SK-N-DZ (cell line): ENCODE measurements around the gene SGK1.
"Not testable (repeated sequence)": the region's sequence is repeated elsewhere in the genome, so short reads cannot be mapped to it uniquely, and the experiment has no call there.

Experiments
- DNase-seq: peaks from one replicate; pipeline ENCODE4 v3.0.0-alpha.2; 2015; ENCODE audit warnings: low spot score

Gene SGK1

DNA sequence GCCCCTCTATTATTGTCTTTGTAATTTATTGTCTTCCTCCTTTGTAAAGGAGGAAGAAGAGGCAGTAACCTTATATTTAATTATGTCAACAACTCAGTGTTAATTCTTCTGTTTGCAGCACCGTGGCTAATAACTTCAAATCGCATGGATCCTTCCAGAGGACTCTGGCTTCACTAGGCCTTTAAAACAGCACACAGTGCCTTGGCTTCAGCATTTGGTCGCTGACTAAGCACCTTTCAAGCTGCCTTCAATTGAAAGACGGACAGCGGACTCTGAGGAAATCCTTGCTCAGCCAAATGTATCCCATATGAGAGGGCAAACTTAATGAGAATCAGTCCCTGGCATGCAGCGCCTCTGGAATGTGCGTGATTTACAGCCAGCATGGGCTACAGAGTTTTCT lies 64.2 kb downstream of the SGK1 start:
- DNase-seq = no peak

DNA sequence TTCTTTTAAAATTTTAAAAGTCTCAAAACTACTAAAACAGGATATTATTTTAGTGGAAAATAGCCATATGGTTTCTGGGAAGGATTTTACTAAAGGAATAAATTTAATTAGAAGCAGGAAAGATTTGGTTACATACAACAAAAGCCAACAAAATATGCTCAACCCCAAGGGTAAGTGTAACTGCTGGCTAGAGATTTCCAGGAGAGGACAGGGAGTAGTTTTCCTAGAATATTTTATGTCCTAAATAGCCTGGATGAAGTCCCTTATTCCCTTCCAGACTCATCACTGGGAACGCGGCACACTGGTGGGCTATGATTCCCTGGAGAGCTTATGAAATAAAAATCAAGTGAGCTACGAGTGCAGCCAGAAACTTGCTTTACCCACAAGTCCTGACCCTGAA lies 66.6 kb downstream of the SGK1 start:
- DNase-seq = no peak

DNA sequence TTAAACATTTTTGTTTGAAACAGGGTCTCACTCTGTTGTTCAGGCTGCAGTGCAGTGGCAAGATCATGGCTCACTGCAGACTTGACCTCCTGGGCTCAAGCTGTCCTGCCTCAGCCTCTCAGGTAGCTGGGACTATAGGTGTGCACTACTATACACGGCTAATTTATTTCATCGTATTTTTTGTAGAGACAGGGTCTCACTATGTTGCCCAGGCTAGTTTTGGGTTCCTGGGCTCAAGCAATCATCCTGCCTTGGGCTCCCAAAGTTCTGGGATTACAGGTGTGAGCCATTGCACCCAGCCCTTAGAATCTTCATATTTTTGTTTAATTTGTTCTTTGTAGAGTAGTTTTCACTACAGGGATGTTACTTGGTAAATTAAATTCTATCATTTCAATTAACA lies 67.1 kb downstream of the SGK1 start:
- DNase-seq = no peak

DNA sequence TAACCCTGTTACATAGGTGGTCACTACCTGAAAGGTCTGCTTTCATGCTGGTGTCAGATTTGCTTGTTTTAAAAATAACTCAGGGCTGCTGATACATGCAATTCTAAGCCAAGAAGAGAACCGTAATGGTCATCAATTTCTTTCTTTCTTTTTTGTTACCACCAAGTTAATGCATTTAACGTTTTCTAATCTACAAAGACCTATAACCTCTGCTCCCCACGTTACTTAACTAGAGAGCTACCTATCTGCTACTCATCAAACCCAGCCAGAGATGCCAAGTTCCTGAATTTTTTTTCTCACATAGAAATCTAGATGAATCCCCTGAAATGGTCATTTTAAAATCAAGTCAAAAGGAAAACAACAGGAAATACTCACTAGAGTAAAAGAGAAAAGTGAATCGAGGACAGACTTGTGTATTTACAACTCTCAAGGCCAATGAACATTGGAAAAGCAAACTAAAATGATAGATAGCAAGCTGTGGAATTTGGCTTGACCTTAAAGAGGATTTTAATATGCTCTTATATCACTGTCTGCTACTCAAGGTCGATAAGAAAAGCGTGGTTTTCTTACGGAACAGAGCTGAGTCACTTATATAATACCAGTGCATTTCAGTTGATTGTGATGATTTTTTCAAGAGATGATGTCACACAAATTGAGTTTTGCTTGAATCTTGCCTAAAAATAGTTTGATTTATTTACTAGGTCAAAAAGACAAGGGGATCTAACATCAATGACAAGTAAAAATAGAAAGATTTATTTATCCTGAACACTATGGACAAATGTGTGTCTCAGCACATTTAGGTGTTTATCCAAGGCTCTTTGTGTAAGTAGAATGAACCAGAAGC lies 67.9 kb downstream of the SGK1 start:
- DNase-seq = no peak

DNA sequence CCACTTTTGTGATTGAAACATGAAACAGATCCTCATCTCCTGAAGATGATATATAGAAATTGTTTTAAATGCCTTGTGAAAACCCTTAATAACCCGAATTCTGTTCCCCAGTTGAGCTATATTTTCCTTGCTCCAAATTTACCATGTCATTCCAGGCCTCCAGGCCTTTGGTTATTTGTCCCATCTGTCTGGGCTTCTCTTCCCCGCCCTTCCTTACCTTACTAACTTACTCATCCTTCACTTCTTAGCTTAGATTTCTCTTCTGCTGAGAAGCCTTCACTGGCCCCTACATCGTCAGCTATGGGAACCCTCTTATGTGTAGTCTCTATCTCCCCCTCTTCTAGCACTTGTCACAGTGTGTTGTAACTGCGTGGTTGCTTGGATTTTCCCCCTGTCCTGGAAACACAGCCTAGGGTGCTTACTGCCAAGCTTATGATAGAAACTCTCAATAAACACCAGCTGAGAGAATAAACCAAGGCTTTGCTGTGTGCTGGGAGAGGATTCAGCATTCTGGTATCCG lies 68.6 kb downstream of the SGK1 start:
- no peak for DNase-seq

DNA sequence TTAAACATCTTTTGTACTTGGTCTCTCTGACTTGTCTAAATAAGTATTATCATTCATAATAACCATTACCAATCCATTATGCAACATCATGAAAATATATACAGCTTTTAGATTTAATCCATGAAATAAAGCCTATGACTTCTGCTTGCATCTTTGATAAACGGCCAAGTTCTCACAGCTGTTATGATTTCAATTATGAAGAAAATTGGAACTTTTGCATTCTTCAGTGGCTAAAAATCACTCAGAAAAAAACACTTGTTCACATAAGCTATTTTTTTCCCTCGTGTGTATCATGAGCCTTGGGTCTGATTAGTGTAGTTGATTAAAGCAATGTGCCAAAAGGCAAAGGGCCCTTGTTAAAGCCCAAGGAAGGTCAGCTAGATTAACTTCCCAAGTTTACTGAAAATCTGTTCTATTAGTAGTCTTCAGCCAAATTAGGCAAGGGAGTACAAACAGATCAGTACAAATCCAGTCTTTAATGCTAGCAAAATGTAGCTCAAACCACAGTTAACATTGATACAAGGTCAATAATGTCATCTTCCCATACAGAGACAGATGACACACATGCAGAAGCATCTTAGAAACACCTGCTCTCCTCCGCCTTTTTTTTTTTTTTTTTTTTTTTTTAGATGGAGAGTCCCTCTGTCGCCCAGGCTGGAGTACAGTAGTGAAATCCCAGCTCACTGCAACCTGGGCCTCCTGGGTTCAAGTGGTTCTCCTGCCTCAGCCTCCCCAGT lies 69.9 kb downstream of the SGK1 start:
- no peak for DNase-seq

DNA sequence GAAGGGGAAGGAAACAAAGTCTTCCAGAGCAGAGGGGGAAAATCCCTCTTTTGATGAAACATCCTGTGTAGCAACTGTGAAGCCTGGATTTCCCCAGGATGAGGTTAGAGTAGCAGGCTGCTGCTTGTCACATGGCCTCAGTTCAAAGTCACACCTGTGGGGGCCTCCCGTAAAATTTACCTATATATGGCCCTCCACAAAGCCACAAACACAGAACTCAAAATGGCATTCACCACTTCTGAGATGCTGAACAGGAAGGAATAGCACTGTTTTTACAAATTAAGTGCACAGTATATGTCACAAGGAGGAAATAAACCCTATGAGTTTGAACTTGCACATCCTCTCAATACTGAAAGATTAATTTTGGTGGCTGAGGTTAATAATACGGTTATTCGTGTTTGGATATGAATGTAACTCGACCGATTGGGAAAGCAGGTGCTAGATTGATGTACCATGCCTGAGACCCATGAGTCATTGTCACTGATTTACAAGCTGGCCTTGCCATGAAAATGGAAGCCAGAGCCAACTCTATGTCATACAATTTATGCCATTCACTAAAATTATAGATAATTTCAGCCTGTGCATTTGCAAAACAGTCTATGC lies 70.6 kb downstream of the SGK1 start:
- DNase-seq = no peak

DNA sequence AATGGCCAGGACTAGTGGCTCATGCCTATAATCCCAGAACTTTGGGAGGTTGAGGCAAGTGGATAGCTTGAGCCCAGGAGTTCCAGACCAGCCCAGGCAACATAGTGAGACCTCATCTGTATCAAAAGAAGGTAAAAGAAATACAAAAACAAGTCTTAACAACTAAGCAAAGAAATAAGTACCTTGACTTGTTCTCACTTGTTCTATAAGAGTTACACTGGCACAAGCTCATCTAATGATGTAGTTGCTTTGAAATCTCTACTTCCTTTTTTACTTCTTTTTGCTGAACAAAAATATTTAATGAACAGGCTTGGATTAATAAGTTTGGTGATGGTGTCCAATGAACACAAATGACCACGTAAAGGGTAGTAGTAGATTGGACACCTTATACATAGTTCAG lies 72.2 kb downstream of the SGK1 start:
- no peak for DNase-seq

DNA sequence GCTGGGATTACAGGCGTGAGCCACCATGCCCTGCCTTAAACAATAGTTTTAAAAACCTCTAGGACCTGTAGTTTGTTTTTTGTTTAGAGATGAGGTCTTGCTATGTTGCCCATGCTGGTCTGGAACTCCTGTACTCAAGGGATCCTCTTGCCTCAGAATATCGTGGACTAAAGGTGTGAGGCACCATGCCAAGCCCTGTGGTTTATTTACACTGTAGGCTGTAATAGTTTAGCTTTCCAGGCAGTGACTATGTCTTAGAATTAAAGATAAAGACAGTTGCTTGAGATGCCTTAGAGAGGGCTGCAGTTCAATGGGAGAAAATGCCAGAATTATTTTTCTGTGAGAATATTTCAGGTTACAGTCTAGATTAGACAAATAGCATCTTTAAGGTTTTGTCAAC lies 72.9 kb downstream of the SGK1 start:
- no peak for DNase-seq

DNA sequence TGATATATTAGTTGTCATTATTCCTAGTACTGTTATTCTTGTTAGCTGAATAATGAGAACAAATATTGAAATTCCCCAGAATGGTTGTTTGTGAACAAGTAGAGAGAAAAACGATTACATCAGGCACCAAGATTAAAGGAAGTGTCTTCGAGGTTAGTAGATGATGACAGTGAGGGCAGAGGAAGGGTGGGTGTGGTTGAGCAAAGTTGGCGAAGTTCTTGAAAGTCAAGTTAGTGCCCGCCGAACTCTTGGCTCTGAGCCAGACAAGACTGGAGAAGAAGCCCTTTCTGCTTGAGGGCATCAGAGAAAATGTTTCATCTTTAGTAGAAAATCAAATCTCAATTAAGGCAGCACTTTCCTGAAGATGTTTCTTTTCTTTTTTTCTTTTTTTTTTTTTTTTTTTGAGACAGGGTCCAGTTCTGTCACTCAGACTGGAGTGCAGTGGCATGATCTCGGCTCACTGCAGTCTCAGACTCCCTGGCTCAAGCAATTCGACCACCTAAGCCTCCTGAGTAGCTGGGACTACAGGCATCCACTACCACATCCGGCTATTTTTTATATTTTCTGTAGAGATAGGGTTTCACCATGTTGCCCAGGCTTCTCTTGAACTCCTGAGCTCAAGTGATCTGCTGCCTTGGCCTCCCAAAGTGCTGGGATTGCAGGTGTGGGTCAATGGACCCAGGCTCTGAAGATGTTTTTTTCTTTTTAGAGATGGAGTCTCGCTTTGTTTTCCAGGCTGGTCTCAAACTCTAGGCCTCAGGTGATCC lies 77.1 kb downstream of the SGK1 start:
- no peak for DNase-seq

DNA sequence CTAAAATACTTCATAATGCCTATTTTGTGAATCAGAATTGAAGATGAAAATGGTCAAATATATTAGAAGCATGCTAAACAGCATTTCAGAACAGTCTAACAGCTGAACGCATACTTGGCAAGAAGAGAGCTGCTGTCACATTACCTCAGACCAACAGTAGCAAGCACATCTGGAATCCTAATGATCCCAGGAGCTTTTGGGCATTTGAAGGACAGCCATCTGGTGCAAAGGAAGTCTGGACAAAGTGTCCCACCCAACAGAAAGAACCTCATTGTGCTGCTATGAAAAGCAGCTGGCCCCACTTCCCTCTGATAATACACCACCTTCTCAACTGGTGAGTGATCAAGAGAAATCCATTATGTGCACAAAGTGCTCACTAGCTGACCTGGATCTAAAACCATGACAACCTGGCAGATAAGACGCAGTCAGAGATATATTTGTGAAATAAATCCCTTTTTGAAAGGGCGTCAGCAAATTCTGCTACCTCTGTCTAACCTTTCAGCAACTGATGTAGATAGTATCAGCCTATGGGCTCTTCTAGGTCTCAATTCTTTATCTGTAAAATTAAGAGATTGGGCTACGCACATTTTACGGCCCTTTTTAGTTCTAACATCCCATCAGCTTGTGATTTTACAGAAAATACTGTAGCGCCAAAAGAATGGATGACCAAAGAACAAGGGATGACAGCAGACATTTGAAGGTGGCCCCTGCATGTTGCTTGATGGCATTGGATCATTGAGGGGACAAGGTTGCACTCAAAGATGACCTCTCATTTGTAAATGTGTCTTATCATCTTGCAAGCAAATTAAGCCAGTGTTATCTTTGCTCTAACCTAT lies 78.7 kb downstream of the SGK1 start:
- no peak for DNase-seq

DNA sequence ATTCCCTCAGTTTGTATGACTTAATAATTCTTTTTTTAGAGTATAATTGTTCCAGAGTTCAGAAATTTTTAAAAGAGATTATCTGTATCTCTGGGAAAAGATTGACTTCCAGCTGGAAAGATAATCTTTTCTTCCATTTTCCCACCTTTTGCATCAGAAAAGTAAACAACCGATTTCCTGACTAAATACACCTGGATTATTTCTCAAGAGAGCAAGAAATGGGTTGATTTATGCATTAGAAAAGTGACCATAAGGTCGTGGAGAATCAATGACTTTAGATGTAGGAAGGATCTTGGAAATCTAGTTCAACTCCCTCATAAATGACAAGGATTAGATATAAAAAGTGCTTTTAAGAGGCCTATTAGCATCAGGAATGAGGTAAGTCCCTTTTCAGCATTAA lies 79.9 kb downstream of the SGK1 start:
- no peak for DNase-seq

DNA sequence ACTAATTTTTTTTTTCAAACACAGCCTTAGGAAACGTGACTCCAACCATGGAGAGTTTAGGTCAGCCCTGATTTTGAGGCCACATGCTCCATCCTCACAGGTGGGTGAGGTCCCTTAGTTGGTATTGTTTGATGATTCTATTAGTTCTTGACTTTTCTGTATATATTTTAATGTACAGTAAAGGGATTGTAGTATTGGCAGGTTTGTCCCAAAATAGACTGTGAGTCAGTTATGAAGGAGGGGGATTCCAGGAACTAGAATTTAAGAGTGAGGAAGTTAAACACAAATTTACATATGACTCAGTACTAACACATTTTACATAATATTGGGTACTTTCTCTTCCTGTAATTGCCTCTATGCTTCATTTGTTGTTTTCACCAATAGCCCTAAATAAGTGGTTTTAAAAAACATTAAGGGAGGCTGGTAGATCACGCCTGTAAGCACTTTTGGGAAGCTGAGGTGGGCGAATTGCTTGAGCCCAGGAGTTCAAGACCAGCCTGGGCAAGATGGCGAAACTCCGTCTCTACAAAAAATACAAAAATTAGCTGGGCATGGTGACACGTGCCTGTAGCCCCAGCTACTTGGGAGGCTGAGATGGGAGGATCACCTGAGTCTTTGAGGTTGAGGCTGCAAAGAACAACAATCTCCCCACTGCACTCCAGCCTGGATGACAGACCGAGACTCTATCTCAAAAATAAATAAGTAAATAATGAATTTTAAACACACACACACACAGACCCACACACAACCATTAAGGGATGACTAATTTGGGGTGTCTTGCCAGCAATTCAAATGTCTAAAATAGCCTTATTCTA lies 81.8 kb downstream of the SGK1 start:
- no peak for DNase-seq

DNA sequence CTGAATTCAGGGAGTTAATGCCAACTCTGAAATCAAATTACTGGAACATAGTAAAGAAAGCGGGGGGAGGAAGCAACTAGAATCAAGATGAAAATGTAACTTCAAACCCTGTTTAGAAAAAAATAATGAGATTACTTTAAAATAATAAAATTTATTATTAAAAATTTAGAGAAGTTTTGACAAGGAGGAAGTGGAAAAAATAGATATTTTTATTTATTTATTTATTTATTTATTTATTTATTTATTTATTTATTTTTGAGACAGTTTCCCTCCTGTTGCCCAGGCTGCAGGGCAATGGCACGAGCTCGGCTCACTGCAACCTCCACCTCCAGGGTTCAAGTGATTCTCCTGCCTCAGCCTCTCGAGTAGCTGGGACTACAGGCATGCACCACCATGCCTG lies 82.6 kb downstream of the SGK1 start:
- not testable (repeated sequence) for DNase-seq

DNA sequence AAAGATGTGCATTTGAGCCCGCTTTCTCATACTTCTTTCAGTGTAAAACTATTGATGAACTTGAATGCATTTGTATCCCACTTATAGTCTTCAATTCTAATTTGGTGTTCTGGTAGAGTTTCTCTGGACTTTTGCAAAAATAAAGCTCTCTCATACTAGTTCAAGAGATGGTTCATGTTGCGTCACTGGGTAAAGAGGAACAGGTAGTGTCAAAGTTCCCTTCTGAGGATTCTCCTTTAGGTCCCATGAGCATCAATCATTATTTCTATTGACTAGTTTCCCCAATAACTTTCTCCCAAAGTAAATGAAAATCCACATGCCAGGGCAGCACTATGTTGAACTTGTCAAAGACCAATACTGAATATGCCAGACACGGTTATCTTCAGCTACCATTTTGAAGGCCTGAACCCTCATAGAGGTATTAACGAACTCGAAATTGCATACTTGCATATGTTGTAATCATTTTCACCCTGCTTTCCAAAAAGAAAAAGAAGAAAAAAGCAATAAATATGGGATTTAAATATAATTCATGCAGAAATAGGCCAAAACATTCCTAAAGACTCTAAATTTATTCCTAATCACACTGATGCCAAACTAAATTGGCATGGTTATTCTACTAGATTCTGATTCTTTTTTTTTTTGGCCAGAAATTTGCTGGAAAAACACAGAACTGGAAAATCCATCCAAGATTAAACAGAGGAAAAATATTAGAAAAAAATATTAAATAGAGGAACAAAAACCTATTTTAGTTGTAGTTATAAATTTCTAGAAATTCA lies 84.5 kb downstream of the SGK1 start:
- no peak for DNase-seq

DNA sequence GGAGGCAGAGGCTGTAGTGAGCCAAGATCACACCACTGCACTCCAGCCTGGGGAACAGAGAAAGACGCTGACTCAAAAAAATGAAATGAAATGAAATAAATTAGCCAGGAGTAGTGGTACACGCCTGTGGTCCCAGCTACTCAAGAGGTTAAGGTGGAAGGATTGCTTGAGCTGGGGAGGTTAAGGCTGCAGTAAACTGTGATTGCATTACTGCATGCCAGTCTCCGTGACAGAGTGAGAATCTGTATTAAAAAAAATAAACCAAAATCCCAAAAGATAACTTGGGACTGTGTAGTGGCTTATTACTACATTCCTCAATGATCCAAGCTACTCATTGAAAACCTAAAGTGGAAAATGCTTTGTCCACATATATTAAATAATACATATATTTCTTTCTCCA lies 87.0 kb downstream of the SGK1 start:
- DNase-seq = no peak

DNA sequence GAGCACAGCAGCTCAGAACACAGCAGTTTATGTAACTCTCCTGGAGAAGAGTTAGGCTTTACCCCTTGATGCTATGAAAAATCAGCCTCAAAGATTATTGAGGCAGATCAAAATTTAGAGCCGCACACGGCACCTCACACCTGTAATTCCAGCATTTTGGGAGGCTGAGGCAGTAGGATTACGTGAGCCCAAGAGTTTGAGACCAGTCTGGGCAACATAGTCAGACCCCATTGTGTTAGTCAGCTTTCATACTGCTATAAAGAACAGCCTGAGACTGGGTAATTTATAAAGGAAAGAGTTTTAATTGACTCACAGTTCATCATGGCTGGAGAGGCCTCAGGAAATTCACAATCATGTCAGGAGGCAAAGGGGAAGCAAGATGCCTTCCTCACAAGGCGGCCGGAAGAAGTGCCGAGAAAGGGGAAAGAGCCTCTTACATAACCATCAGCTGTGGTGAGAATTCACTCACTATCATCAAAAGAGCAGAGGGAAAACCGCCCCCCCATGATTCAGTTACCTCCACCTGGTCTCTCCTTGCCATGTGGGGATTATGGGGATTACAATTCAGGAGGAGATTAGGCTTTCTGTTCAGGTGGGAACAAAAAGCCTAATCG lies 87.7 kb downstream of the SGK1 start:
- DNase-seq = no peak

DNA sequence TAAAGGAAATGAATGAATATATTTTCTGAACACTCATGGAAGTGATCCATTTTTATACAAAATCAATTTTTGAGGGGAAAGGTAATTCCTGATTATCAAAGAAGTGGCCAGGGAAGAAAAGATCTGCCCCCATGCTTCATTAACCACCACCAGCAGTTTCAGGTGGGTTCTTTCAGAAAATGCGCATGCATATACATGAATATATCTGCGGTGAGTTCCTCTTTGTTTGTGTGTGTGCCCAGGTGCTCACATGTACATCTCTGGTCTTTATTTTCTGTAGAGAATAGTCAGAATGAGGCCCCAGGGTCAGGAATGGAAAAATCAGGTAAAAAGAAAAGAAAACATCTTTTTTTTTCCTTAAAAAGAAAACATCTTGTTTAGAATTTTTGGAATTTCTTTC lies 88.4 kb downstream of the SGK1 start:
- DNase-seq = no peak
